ENCODE measurements around the gene RNF13.

Gene RNF13

GRCh38 chr3:149801195-149801594 lies 11.8 kb upstream of the RNF13 start:
- no peak overlapping the region for H2AFZ ChIP-seq (ENCODE audit: insufficient read depth, low read length, poor library complexity)
- H3K14ac ChIP-seq (ENCODE audit: low read length), result no peak overlapping the region
- H3K18ac ChIP-seq (ENCODE audit: low read length), result no peak overlapping the region
- no peak overlapping the region for H3K27ac ChIP-seq (ENCODE audit: low read depth, low read length)
- H3K79me2 ChIP-seq (ENCODE audit: control insufficient read depth, insufficient read depth, low read length, poor library complexity), result no peaks in the 10 kb centered on the region
- H3K4me3 ChIP-seq (ENCODE audit: low read depth, low read length), result no peak overlapping the region
- no peak overlapping the region for H3K9ac ChIP-seq (ENCODE audit: low read length)
- H4K8ac ChIP-seq (ENCODE audit: low read depth, low read length), result no peak overlapping the region
- H2AK5ac ChIP-seq (ENCODE audit: low read length), result no peak overlapping the region
- no peak overlapping the region for H4K91ac ChIP-seq (ENCODE audit: low read depth, low read length)
- no peak overlapping the region for H3K4me2 ChIP-seq (ENCODE audit: low read length)
- H2BK12ac ChIP-seq (ENCODE audit: low read length), result no peak overlapping the region
- H2BK120ac ChIP-seq (ENCODE audit: insufficient read depth, low read length, poor library complexity), result no peak overlapping the region
- no peak overlapping the region for H3K23ac ChIP-seq (ENCODE audit: low read length)
- DNase-seq, result no peak
- no peaks in the 10 kb centered on the region for H3K36me3 ChIP-seq (ENCODE audit: control insufficient read depth in 1 of 2, insufficient read depth in 2 of 2, low read length in 2 of 2)
- H4K12ac ChIP-seq (ENCODE audit: low read depth, low read length), result no peak overlapping the region
- H3K79me1 ChIP-seq (ENCODE audit: low read length), result no peaks in the 10 kb centered on the region
- H3K4ac ChIP-seq (ENCODE audit: low read depth, low read length), result no peak overlapping the region
- H3K4me1 ChIP-seq (ENCODE audit: control insufficient read depth in 1 of 2, insufficient read depth in 2 of 2, low read length in 2 of 2), result no peaks in the 10 kb centered on the region
- WGBS (ENCODE audit: extremely low coverage, insufficient coverage, insufficient read length), result no CpG with 5 or more reads among the region's 1 CpG
- H2BK5ac ChIP-seq (ENCODE audit: low read depth, low read length, poor library complexity), result no peak overlapping the region
- H3K27me3 ChIP-seq (ENCODE audit: insufficient read depth, low read length), result no peaks in the 10 kb centered on the region
- H3K9me3 ChIP-seq (ENCODE audit: insufficient read depth, low read depth, low read length), result no peaks in the 10 kb centered on the region

DNA sequence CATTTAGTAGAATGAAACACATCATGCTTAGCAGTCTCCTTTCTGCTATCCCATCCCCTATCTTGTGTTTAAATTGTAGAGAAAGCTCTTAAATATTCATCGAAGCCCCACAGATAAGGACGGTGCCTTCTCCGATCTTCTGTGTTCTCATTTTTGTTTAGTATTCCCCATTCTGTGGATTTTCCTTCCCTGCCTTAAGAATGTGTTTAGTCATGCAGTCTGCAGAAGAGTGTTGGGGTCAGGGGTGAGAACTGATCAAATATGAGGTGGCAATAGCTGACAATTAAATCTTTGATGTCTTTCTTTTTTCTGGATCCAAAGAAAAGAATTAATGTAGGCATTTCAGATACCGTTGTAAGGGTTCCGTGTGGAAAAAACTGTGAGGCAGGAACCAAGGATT lies 11.4 kb upstream of the RNF13 start:
- Histone ChIP-seq H3K4me2 (ENCODE audit: low read length) (no peak overlapping the region), H3K9ac (ENCODE audit: low read length) (no peak overlapping the region), H3K79me1 (ENCODE audit: low read length) (no peaks in the 10 kb centered on the region), H3K27me3 (ENCODE audit: insufficient read depth, low read length) (no peaks in the 10 kb centered on the region), H3K14ac (ENCODE audit: low read length) (no peak overlapping the region), H4K12ac (ENCODE audit: low read depth, low read length) (no peak overlapping the region), H3K23ac (ENCODE audit: low read length) (no peak overlapping the region), H4K8ac (ENCODE audit: low read depth, low read length) (no peak overlapping the region), H3K79me2 (ENCODE audit: control insufficient read depth, insufficient read depth, low read length, poor library complexity) (no peaks in the 10 kb centered on the region), H2AFZ (ENCODE audit: insufficient read depth, low read length, poor library complexity) (no peak overlapping the region), H3K18ac (ENCODE audit: low read length) (no peak overlapping the region), H3K36me3 (ENCODE audit: control insufficient read depth in 1 of 2, insufficient read depth in 2 of 2, low read length in 2 of 2) (no peaks in the 10 kb centered on the region), H3K4me1 (ENCODE audit: control insufficient read depth in 1 of 2, insufficient read depth in 2 of 2, low read length in 2 of 2) (no peaks in the 10 kb centered on the region), H2AK5ac (ENCODE audit: low read length) (no peak overlapping the region), H2BK12ac (ENCODE audit: low read length) (no peak overlapping the region), H2BK120ac (ENCODE audit: insufficient read depth, low read length, poor library complexity) (no peak overlapping the region), H4K91ac (ENCODE audit: low read depth, low read length) (no peak overlapping the region), H2BK5ac (ENCODE audit: low read depth, low read length, poor library complexity) (no peak overlapping the region), H3K4me3 (ENCODE audit: low read depth, low read length) (no peak overlapping the region), H3K27ac (ENCODE audit: low read depth, low read length) (no peak overlapping the region), H3K4ac (ENCODE audit: low read depth, low read length) (no peak overlapping the region), H3K9me3 (ENCODE audit: insufficient read depth, low read depth, low read length) (no peaks in the 10 kb centered on the region)
- WGBS (ENCODE audit: extremely low coverage, insufficient coverage, insufficient read length), result no CpG with 5 or more reads among the region's 5 CpGs
- no peak for DNase-seq

- Histone ChIP-seq H3K18ac (ENCODE audit: low read length) (no peak overlapping the region), H2BK120ac (ENCODE audit: insufficient read depth, low read length, poor library complexity) (no peak overlapping the region), H3K4ac (ENCODE audit: low read depth, low read length) (no peak overlapping the region), H2BK12ac (ENCODE audit: low read length) (no peak overlapping the region), H2BK5ac (ENCODE audit: low read depth, low read length, poor library complexity) (no peak overlapping the region), H2AFZ (ENCODE audit: insufficient read depth, low read length, poor library complexity) (no peak overlapping the region), H3K36me3 (ENCODE audit: control insufficient read depth in 1 of 2, insufficient read depth in 2 of 2, low read length in 2 of 2) (no peaks in the 10 kb centered on the region), H3K4me1 (ENCODE audit: control insufficient read depth in 1 of 2, insufficient read depth in 2 of 2, low read length in 2 of 2) (no peaks in the 10 kb centered on the region), H4K12ac (ENCODE audit: low read depth, low read length) (no peak overlapping the region), H3K79me2 (ENCODE audit: control insufficient read depth, insufficient read depth, low read length, poor library complexity) (no peaks in the 10 kb centered on the region), H3K9ac (ENCODE audit: low read length) (no peak overlapping the region), H4K91ac (ENCODE audit: low read depth, low read length) (no peak overlapping the region), H4K8ac (ENCODE audit: low read depth, low read length) (no peak overlapping the region), H3K4me3 (ENCODE audit: low read depth, low read length) (no peak overlapping the region), H3K79me1 (ENCODE audit: low read length) (no peaks in the 10 kb centered on the region), H3K27ac (ENCODE audit: low read depth, low read length) (no peak overlapping the region), H3K9me3 (ENCODE audit: insufficient read depth, low read depth, low read length) (no peaks in the 10 kb centered on the region), H2AK5ac (ENCODE audit: low read length) (no peak overlapping the region), H3K4me2 (ENCODE audit: low read length) (no peak overlapping the region), H3K27me3 (ENCODE audit: insufficient read depth, low read length) (no peaks in the 10 kb centered on the region), H3K14ac (ENCODE audit: low read length) (no peak overlapping the region), H3K23ac (ENCODE audit: low read length) (no peak overlapping the region)
- DNase-seq, result no peak
- WGBS (ENCODE audit: extremely low coverage, insufficient coverage, insufficient read length), result no CpG with 5 or more reads among the region's 2 CpGs
Measured at GRCh38 chr3:149806171-149806778, 6.7 kb upstream of the RNF13 start.

DNA sequence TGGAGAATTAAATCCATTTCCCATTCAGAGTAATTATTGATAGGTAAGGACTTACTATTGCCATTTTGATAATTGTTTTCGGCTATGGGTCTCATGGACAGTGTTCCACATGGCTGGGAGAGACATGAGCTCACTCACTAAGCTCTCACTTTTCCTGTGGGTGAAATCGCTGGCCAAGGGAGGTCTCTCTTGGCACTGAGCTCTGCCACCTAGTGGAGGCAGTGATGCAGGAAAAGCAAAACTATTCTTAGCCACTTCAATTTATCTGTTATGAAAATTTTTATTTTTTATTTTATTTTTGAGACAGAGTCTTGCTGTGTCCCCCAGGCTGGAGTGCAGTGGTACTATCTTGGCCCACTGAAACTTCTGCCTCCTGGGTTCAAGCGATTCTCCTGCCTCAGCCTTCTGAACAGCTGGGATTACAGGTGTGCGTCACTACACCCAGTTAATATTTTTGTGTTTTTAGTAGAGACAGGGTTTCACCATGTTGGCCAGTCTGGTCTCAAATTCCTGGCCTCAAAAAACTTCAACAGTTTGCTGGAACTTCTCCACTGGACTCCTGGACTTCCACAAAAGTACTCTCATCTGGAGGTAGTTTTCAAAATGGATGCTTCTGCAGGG lies 4.7 kb upstream of the RNF13 start:
- H2BK12ac ChIP-seq (ENCODE audit: low read length), result no peak overlapping the region
- no peak overlapping the region for H3K27ac ChIP-seq (ENCODE audit: low read depth, low read length)
- H3K36me3 ChIP-seq (ENCODE audit: control insufficient read depth in 1 of 2, insufficient read depth in 2 of 2, low read length in 2 of 2), result no peaks in the 10 kb centered on the region
- peaks cover 7% of the 10 kb centered on the region for H3K79me2 ChIP-seq (ENCODE audit: control insufficient read depth, insufficient read depth, low read length, poor library complexity)
- H3K27me3 ChIP-seq (ENCODE audit: insufficient read depth, low read length), result no peaks in the 10 kb centered on the region
- H2BK5ac ChIP-seq (ENCODE audit: low read depth, low read length, poor library complexity), result no peak overlapping the region
- H3K23ac ChIP-seq (ENCODE audit: low read length), result no peak overlapping the region
- H3K4me3 ChIP-seq (ENCODE audit: low read depth, low read length), result no peak overlapping the region
- no peak overlapping the region for H3K4me2 ChIP-seq (ENCODE audit: low read length)
- no peak overlapping the region for H4K8ac ChIP-seq (ENCODE audit: low read depth, low read length)
- H2BK120ac ChIP-seq (ENCODE audit: insufficient read depth, low read length, poor library complexity), result no peak overlapping the region
- no peak overlapping the region for H3K4ac ChIP-seq (ENCODE audit: low read depth, low read length)
- no peaks in the 10 kb centered on the region for H3K9me3 ChIP-seq (ENCODE audit: insufficient read depth, low read depth, low read length)
- no peak overlapping the region for H2AFZ ChIP-seq (ENCODE audit: insufficient read depth, low read length, poor library complexity)
- peaks cover 10% of the 10 kb centered on the region for H3K79me1 ChIP-seq (ENCODE audit: low read length)
- H2AK5ac ChIP-seq (ENCODE audit: low read length), result no peak overlapping the region
- no CpG with 5 or more reads among the region's 4 CpGs for WGBS (ENCODE audit: extremely low coverage, insufficient coverage, insufficient read length)
- no peak overlapping the region for H3K9ac ChIP-seq (ENCODE audit: low read length)
- no peak overlapping the region for H3K18ac ChIP-seq (ENCODE audit: low read length)
- peaks cover 0 to 2% of the 10 kb centered on the region in 2 experiments for H3K4me1 ChIP-seq (ENCODE audit: control insufficient read depth in 1 of 2, insufficient read depth in 2 of 2, low read length in 2 of 2)
- H4K12ac ChIP-seq (ENCODE audit: low read depth, low read length), result no peak overlapping the region
- peak; percentile 61 to 84 for DNase-seq
- no peak overlapping the region for H3K14ac ChIP-seq (ENCODE audit: low read length)
- H4K91ac ChIP-seq (ENCODE audit: low read depth, low read length), result no peak overlapping the region

Data from trophoblast cell (in vitro differentiated cells and primary cell).